GM18502 (cell line): Measurements from ENCODE around the gene ALKBH5.

ENCODE experiments used
- ATAC-seq: cut with Tn5 transposase; IDR thresholded peaks from one replicate; pipeline ENCODE4 v1.9.1; 2021; ENCODE audit warnings: mild to moderate bottlenecking; ENCODE audit not compliant: unreplicated experiment, poor library complexity

ALKBH5 gene

GRCh38 chr17:18236494-18236893 is 52.9 kb downstream of the ALKBH5 start:
- no peak for ATAC-seq

DNA sequence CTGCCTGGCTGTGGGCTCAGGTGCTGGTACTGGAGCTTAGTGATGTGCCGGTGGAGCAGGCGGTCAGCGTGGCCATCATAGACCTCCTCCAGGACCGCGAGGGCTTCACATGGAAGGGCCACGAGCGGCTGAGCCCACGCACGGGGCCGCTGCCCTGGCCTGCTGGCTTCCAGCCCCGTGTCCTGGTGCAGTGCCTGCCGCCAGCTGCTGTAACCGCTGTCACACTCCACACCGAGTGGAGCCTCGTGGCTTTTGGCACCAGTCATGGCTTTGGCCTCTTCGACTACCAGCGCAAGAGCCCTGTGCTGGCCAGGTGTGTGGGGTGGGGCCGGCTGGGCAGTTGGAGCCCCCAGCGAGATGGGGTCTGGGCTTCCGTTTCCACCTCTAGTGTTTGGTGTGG is 53.8 kb downstream of the ALKBH5 start:
- no peak for ATAC-seq

DNA sequence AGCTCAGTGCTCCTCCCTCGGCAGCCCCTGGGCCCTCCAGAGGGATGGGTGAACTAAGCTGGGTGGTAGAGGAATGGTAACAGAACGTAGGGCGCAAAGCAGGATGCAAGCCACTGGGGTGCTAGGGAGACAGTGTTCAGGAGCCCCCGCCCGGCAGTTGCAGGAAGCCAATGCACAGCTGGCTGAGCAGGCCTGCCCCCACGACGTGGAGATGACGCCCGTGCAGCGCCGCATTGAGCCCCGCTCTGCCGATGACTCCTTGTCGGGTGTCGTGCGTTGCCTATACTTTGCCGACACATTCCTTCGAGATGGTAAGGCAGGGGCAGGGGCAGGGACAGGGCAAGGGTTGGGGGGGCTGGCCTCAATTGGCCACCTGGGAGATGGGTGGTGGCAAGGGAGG is 54.7 kb downstream of the ALKBH5 start:
- no peak for ATAC-seq

GRCh38 chr17:18240449-18240848 is 56.8 kb downstream of the ALKBH5 start:
- ATAC-seq, result no peak

GRCh38 chr17:18241229-18241871 is 57.7 kb downstream of the ALKBH5 start:
- no peak for ATAC-seq

GRCh38 chr17:18245038-18245776 is 61.6 kb downstream of the ALKBH5 start:
- ATAC-seq, result no peak

- ATAC-seq, result no peak
Measured at GRCh38 chr17:18246109-18246725, 62.6 kb downstream of the ALKBH5 start.

DNA sequence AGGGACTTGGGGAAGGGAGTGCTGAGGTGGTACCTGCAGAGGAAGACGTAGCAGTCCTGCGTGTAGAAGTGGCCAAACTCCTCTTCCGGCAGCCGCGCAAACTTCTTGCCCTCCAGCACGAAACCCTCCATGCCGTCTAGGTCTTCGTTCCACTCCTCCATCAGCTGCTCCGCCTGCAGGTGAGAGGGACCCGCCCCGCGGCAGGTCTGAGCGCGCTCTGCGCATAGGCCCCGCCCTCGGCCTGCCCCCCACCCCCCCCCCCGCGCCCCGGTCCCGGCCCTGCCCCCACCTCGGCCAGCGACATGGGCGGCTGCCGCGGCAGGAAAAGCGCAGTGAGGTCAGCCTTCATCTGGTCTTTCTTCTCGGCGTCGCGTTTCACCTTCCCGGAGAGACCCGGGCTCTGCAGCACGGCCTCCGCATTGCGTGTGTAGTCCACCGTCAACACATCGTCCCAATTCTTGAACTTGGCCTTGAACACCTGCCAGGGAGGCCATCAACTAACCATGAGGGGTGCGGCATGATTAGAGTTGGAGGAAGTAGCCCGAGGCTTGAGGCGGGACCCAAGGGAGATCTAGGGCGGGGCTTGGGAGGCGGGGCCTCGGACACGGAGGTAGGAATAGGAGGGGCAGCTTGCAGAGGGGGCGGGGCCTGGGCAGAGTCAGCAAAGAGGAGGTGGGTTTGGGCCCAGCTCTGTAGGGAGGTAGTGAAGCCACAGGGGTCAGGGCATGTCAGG is 63.4 kb downstream of the ALKBH5 start:
- no peak for ATAC-seq

GRCh38 chr17:18247613-18248001 is 64.0 kb downstream of the ALKBH5 start:
- ATAC-seq, result no peak

GRCh38 chr17:18248300-18248731 is 64.7 kb downstream of the ALKBH5 start:
- no peak for ATAC-seq

DNA sequence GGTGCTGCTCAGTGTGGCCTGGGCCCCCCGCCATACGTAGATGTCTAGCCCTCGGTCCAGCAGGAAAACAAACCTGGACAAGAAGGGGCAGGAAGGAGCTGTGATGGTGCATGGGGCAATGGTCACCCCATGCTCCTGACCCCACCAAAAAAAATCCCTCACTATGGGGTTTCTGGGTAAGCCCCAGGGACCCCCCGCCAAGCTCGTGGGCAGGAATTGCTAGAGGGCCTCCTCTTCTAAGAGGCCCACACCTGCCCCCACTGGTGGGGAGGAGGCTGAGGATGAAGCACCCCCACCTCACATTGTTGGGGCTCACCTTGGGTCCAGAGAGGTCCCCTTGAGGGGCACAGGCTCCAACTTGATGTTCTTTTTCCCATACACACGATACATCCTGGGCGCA is 65.2 kb downstream of the ALKBH5 start:
- no peak for ATAC-seq

- ATAC-seq, result no peak
Measured at GRCh38 chr17:18250259-18250658, 66.6 kb downstream of the ALKBH5 start.

- no peak for ATAC-seq
Measured at GRCh38 chr17:18250708-18251107, 67.1 kb downstream of the ALKBH5 start.

GRCh38 chr17:18251204-18251603 is 67.6 kb downstream of the ALKBH5 start:
- ATAC-seq, result no peak

GRCh38 chr17:18252160-18252559 is 68.5 kb downstream of the ALKBH5 start:
- no peak for ATAC-seq

DNA sequence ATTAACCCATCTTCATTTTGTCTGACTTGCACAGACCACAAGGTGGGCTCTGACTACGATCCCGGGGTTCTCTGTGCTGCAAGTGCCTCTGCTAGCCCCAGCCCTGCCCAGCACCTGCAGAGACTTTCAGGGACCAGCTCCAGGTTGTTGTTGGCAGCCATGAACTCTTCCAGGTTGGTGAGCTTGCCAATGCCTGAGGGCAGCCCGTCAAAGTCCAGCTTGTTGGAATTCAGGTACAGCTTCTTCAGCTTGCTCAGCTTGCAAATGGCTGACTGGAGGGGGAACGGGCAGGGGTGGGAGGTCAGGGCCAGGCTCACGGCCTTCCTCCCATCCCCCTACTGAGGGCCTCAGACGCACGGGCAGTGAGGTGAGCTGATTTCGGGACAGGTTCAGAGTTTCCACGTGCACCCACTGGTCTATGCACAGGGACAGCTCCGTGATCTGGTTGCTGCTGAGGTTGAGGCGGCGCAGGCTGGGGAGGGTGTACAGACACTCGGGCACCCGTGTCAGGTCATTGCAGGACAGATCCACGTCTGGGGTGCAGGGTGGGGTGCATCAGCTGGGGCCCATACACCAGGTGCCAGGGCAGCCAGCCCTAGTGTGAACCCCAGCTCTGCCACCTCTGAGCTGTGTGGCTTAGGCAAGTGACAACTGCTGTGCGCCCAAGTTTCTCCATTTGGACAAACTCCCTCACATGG is 69.7 kb downstream of the ALKBH5 start:
- no peak for ATAC-seq

- no peak for ATAC-seq
Measured at GRCh38 chr17:18253947-18254821, 70.6 kb downstream of the ALKBH5 start.

GRCh38 chr17:18254888-18255649 is 71.4 kb downstream of the ALKBH5 start:
- no peak for ATAC-seq

DNA sequence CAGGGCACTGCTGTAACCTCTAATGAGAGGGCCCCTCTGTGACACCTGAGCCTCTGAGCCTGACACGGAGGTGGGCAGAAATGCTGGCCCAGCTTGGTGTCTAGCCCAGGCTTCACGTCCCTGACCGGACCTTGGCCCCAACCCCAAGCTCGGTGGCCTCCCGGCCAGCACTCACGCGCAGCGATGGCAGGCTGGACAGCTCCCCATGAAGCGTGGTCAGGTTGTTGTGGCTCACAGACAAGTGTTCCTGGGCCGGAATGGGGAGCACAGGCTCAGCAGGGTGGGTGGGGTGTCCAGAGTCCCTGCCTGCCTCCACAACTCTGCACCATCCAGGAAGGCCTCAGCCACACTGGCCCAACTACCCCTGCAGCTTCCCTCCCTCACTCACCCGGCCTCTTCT is 72.7 kb downstream of the ALKBH5 start:
- ATAC-seq, result no peak
